H9 (cell line): ENCODE results near the gene PIN1. TPM values are rescaled to one million over a fixed set of nuclear protein-coding genes. Genes with fewer than 3 reads are reported as not detected.

Source experiments
- DNase-seq: peaks from one replicate; pipeline ENCODE4 v3.0.0-alpha.2; 2017
- H2AFZ ChIP-seq: one replicate; pipeline ENCODE4 v1.6.1; 2013; ENCODE audit warnings: mild to moderate bottlenecking, low read length, control low read depth, moderate library complexity
- H2AK5ac ChIP-seq: 2 replicates; pipeline ENCODE4 v1.6.1; 2013; ENCODE audit warnings: low read length, control low read depth, mixed read lengths; ENCODE audit not compliant: insufficient read length
- H2BK120ac ChIP-seq: one replicate; pipeline ENCODE4 v1.6.1; 2013; ENCODE audit warnings: low read depth, mild to moderate bottlenecking, low read length, control low read depth, inconsistent platforms; ENCODE audit not compliant: poor library complexity, severe bottlenecking
- H2BK12ac ChIP-seq: 2 replicates; pipeline ENCODE4 v1.6.1; 2013; ENCODE audit warnings: low read length, control low read depth, mixed read lengths, low read depth; ENCODE audit not compliant: insufficient read length
- H2BK15ac ChIP-seq: 2 replicates; pipeline ENCODE4 v1.6.1; 2013; ENCODE audit warnings: low read depth, low read length, control low read depth
- H2BK20ac ChIP-seq: one replicate; pipeline ENCODE4 v1.6.1; 2013; ENCODE audit warnings: low read depth, mild to moderate bottlenecking, low read length, control low read depth, inconsistent platforms; ENCODE audit not compliant: poor library complexity, severe bottlenecking
- H2BK5ac ChIP-seq: 2 replicates; pipeline ENCODE4 v1.6.1; 2013; ENCODE audit warnings: low read length, control low read depth, mixed read lengths; ENCODE audit not compliant: insufficient read length
- H3K14ac ChIP-seq: 2 replicates; pipeline ENCODE4 v1.6.1; 2013; ENCODE audit warnings: low read length, control low read depth; ENCODE audit not compliant: insufficient read depth
- H3K18ac ChIP-seq: 2 replicates; pipeline ENCODE4 v1.6.1; 2013; ENCODE audit warnings: low read depth, mild to moderate bottlenecking, mixed read lengths, low read length, control low read depth; ENCODE audit not compliant: insufficient read length
- H3K23ac ChIP-seq: 2 replicates; pipeline ENCODE4 v1.6.1; 2013; ENCODE audit warnings: low read length, control low read depth, mixed read lengths, low read depth; ENCODE audit not compliant: insufficient read length
- H3K23me2 ChIP-seq: 2 replicates; pipeline ENCODE4 v1.6.1; 2013; ENCODE audit warnings: low read depth, mild to moderate bottlenecking, mixed read lengths, low read length, control low read depth; ENCODE audit not compliant: insufficient read length, poor library complexity, severe bottlenecking
- H3K27ac ChIP-seq: 2 replicates; pipeline ENCODE4 v1.5.1; 2013; ENCODE audit warnings: low read length, control low read depth, mixed read lengths, low read depth; ENCODE audit not compliant: insufficient read length
- H3K27me3 ChIP-seq: 2 replicates; pipeline ENCODE4 v1.6.1; 2013; ENCODE audit warnings: low read length, control low read depth, inconsistent platforms; ENCODE audit not compliant: insufficient read depth
- H3K4ac ChIP-seq: 2 replicates; pipeline ENCODE4 v1.6.1; 2013; ENCODE audit warnings: low read depth, mild to moderate bottlenecking, control low read depth, inconsistent platforms, low read length, moderate library complexity
- H3K4me1 ChIP-seq: 2 replicates; pipeline ENCODE4 v1.6.1; 2013; ENCODE audit warnings: low read length, control low read depth, inconsistent platforms; ENCODE audit not compliant: insufficient read depth
- H3K4me2 ChIP-seq: 2 replicates; pipeline ENCODE4 v1.6.1; 2013; ENCODE audit warnings: low read length, control low read depth, mixed read lengths; ENCODE audit not compliant: insufficient read length, insufficient read depth
- H3K56ac ChIP-seq: 2 replicates; pipeline ENCODE4 v1.6.1; 2013; ENCODE audit warnings: low read depth, mild to moderate bottlenecking, mixed read lengths, low read length, control low read depth; ENCODE audit not compliant: insufficient read length
- H3K79me1 ChIP-seq: 2 replicates; pipeline ENCODE4 v1.6.1; 2013; ENCODE audit warnings: low read depth, mild to moderate bottlenecking, moderate library complexity, low read length, control low read depth, inconsistent platforms; ENCODE audit not compliant: insufficient read depth, poor library complexity, severe bottlenecking
- H3K79me2 ChIP-seq: 2 replicates; pipeline ENCODE4 v1.6.1; 2013; ENCODE audit warnings: low read length, control low read depth, inconsistent platforms; ENCODE audit not compliant: insufficient read depth
- H3K9ac ChIP-seq: 2 replicates; pipeline ENCODE4 v1.6.1; 2013; ENCODE audit warnings: low read length, control low read depth, mixed read lengths; ENCODE audit not compliant: insufficient read length; ENCODE audit errors: extremely low read depth
- H3K9me3 ChIP-seq: one replicate; pipeline ENCODE4 v1.6.1; 2013; ENCODE audit warnings: low read depth, low read length, inconsistent platforms; ENCODE audit not compliant: control insufficient read depth
- H3T11ph ChIP-seq: one replicate; pipeline ENCODE4 v1.6.1; 2013; ENCODE audit warnings: mild to moderate bottlenecking, low read length, control low read depth, inconsistent platforms
- H4K20me1 ChIP-seq: one replicate; pipeline ENCODE4 v1.6.1; 2013; ENCODE audit not compliant: control insufficient read depth, insufficient read length, insufficient read depth
- H4K5ac ChIP-seq: 2 replicates; pipeline ENCODE4 v1.6.1; 2013; ENCODE audit warnings: low read depth, mild to moderate bottlenecking, mixed read lengths, low read length, control low read depth; ENCODE audit not compliant: insufficient read length
- H4K8ac ChIP-seq: replicated peaks from 2 replicates; pipeline ENCODE4 v1.6.1; 2013; ENCODE audit warnings: low read length, control low read depth, mixed read lengths, low read depth; ENCODE audit not compliant: insufficient read length
- H4K91ac ChIP-seq: 2 replicates; pipeline ENCODE4 v1.6.1; 2013; ENCODE audit warnings: low read depth, mild to moderate bottlenecking, moderate library complexity, mixed read lengths, low read length, control low read depth; ENCODE audit not compliant: insufficient read length
- H3K27ac Mint-ChIP-seq, 3 experiments: 2 replicates in 2 of 3; 3 replicates in 1 of 3; pipeline ENCODE4 v1.8.0; 2020 to 2021; ENCODE audit warnings: mixed read lengths in 3 of 3, mild to moderate bottlenecking in 1 of 3, moderate library complexity in 1 of 3
- H3K27me3 Mint-ChIP-seq: 2 replicates; pipeline ENCODE4 v1.8.0; 2021; ENCODE audit warnings: low read depth, mild to moderate bottlenecking, moderate library complexity, mixed read lengths
- H3K36me3 Mint-ChIP-seq, 3 experiments: 2 replicates in 2 of 3; 3 replicates in 1 of 3; pipeline ENCODE4 v1.8.0; 2020 to 2021; ENCODE audit warnings: low read depth in 3 of 3, mixed read lengths in 3 of 3; ENCODE audit not compliant: insufficient read depth in 1 of 3
- H3K4me1 Mint-ChIP-seq, 2 experiments: 2 replicates each; pipeline ENCODE4 v1.8.0; 2020; ENCODE audit warnings: mixed read lengths in 2 of 2
- H3K4me3 Mint-ChIP-seq, 2 experiments: 2 replicates in 1 of 2; 3 replicates in 1 of 2; pipeline ENCODE4 v1.8.0; 2020 to 2021; ENCODE audit warnings: mild to moderate bottlenecking in 2 of 2, mixed read lengths in 2 of 2, moderate library complexity in 1 of 2
- H3K9me3 Mint-ChIP-seq, 2 experiments: 2 replicates in 1 of 2; 3 replicates in 1 of 2; pipeline ENCODE4 v1.8.0; 2020; ENCODE audit warnings: mild to moderate bottlenecking in 2 of 2, mixed read lengths in 2 of 2, moderate library complexity in 1 of 2
- WGBS: extraction: QIAGEN DNeasy Blood & Tissue Kit; methylation state at CpG from one replicate; pipeline ENCODE4 v1.1.7; 2013; ENCODE audit warnings: missing lambda C conversion rate, low lambda C conversion rate, mixed read lengths; ENCODE audit not compliant: insufficient read length; ENCODE audit errors: extremely low coverage; 5-methylcytosine and 5-hydroxymethylcytosine counted together
- total RNA-seq: library from RNA; stranded (reverse); gene quantifications from 2 replicates; pipeline ENCODE4 v1.2.1, GENCODE V29; 2021
- TF ChIP-seq, protein P1 (sequence below): fragments of 200-600 bp; sonication (generic); conservative IDR thresholded peaks from 3 replicates; pipeline ENCODE4 v1.8.0; 2021; ENCODE audit warnings: antibody characterized with exemption, mild to moderate bottlenecking

The PIN1 gene
- total RNA-seq, 1 experiment from 2014 or later = 110 TPM

DNA sequence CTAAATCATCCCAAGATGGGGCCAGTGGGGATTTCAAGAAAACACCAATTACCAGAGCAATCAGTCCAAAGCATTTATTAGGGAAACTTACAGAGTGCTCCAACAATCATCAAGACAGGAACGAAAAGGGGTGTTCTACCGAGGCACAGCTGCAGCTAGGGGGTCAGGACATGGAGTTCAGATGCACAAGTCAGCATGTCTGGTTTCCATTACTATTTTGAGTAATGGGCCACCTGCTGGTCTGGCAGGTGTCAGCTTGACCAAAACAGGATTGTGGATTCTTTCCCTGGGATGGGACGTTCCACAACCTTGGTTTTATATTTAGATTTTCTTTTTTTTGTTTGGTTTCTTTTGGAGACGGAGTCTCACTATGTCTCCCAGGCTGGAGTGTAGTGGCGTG lies 11.3 kb upstream of the PIN1 start:
- TF ChIP-seq, protein P1, sequence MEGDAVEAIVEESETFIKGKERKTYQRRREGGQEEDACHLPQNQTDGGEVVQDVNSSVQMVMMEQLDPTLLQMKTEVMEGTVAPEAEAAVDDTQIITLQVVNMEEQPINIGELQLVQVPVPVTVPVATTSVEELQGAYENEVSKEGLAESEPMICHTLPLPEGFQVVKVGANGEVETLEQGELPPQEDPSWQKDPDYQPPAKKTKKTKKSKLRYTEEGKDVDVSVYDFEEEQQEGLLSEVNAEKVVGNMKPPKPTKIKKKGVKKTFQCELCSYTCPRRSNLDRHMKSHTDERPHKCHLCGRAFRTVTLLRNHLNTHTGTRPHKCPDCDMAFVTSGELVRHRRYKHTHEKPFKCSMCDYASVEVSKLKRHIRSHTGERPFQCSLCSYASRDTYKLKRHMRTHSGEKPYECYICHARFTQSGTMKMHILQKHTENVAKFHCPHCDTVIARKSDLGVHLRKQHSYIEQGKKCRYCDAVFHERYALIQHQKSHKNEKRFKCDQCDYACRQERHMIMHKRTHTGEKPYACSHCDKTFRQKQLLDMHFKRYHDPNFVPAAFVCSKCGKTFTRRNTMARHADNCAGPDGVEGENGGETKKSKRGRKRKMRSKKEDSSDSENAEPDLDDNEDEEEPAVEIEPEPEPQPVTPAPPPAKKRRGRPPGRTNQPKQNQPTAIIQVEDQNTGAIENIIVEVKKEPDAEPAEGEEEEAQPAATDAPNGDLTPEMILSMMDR = no peak
- Histone ChIP-seq H3T11ph (no peak overlapping the region), H3K23ac (no peak overlapping the region), H3K79me2 (peaks cover 10% of the 10 kb centered on the region; the same call in 1 of the 2 replicates), H4K5ac (no peak overlapping the region), H3K14ac (no peak overlapping the region), H2AFZ (no peak overlapping the region), H3K4ac (no peak overlapping the region), H3K23me2 (peaks cover 12% of the 10 kb centered on the region), H2BK120ac (no peak overlapping the region), H2BK20ac (no peak overlapping the region), H4K20me1 (peaks cover 3% of the 10 kb centered on the region), H3K27me3 (no peaks in the 10 kb centered on the region), H3K9ac (no peak overlapping the region), H3K9me3 (no peaks in the 10 kb centered on the region), H2BK15ac (no peak overlapping the region), H2BK5ac (no peak overlapping the region), H3K4me2 (no peak overlapping the region), H3K56ac (no peak overlapping the region), H2BK12ac (no peak overlapping the region), H3K18ac (no peak overlapping the region), H4K91ac (no peak overlapping the region), H4K8ac (no peak overlapping the region), H2AK5ac (no peak overlapping the region), H3K79me1 (peaks cover 9% of the 10 kb centered on the region), H3K4me1 (peaks cover 3% of the 10 kb centered on the region; the same call in 1 of the 2 replicates), H3K27ac (no peak overlapping the region)
- Mint-ChIP-seq H3K9me3 (peaks cover 0 to 5% of the 10 kb centered on the region in 2 experiments; a peak in 2 of 5 replicates), H3K4me1 (peaks cover 11 to 23% of the 10 kb centered on the region in 2 experiments), H3K27ac (no peak overlapping the region), H3K27me3 (no peaks in the 10 kb centered on the region), H3K4me3 (no peak overlapping the region), H3K36me3 (peaks cover 8 to 11% (median 10%) of the 10 kb centered on the region in 3 experiments)
- no CpG with 5 or more reads among the region's 5 CpGs for WGBS
- no peak for DNase-seq
